OCI-LY1 (cell line): ENCODE results near the gene SIM2.

Source experiments
- CTCF ChIP-seq: fragments of 200-600 bp; sonication (generic), shearing (Covaris generic); IDR thresholded peaks from 2 replicates; pipeline ENCODE4 v1.5.1; 2017; ENCODE audit warnings: mild to moderate bottlenecking, antibody characterized with exemption, low read length, moderate library complexity, mixed read lengths
- EZH2 ChIP-seq: fragments of 200-600 bp; sonication (generic), shearing (Covaris generic); IDR thresholded peaks from 2 replicates; pipeline ENCODE4 v1.8.0; 2017; ENCODE audit warnings: borderline replicate concordance, mixed run types, mild to moderate bottlenecking, antibody characterized with exemption, low read length, moderate library complexity, mixed read lengths

- TF ChIP-seq CTCF, result no peak
- no peak for TF ChIP-seq EZH2
Measured at GRCh38 chr21:36704958-36705678, 6.2 kb downstream of the SIM2 start.
